Sigmoid colon (tissue), 4 donors: Measurements from ENCODE around the gene SLC35A2.

Source experiments
- CTCF ChIP-seq, 4 experiments: fragments of 450-650 bp in 3 of 4; fragments of 200-600 bp in 1 of 4; IDR thresholded peaks; one replicate each; pipeline ENCODE4 v1.5.1; 2016 to 2019; ENCODE audit warnings: antibody characterized with exemption in 4 of 4, mild to moderate bottlenecking in 3 of 4, moderate library complexity in 2 of 4
- EP300 ChIP-seq, 4 donors: sonication (generic); formaldehyde crosslinking; IDR thresholded peaks; one replicate each; pipeline ENCODE4 v1.6.1; 2017; ENCODE audit warnings: antibody characterized with exemption in 4 of 4
- POLR2AphosphoS5 ChIP-seq, 4 donors: sonication (generic); formaldehyde crosslinking; IDR thresholded peaks; one replicate each; pipeline ENCODE4 v1.6.1; 2017; ENCODE audit warnings: antibody characterized with exemption in 4 of 4

GRCh38 chrX:48902135-48902534 lies 9.3 kb downstream of the SLC35A2 start:
- no peak for TF ChIP-seq CTCF (IDR thresholded peaks at IDR 0.05)
- no peak for TF ChIP-seq POLR2AphosphoS5 (IDR thresholded peaks at IDR 0.05)
- TF ChIP-seq EP300 (IDR thresholded peaks at IDR 0.05): no peak
